ENCODE measurements around the gene CFAP46.

The CFAP46 gene

DNA sequence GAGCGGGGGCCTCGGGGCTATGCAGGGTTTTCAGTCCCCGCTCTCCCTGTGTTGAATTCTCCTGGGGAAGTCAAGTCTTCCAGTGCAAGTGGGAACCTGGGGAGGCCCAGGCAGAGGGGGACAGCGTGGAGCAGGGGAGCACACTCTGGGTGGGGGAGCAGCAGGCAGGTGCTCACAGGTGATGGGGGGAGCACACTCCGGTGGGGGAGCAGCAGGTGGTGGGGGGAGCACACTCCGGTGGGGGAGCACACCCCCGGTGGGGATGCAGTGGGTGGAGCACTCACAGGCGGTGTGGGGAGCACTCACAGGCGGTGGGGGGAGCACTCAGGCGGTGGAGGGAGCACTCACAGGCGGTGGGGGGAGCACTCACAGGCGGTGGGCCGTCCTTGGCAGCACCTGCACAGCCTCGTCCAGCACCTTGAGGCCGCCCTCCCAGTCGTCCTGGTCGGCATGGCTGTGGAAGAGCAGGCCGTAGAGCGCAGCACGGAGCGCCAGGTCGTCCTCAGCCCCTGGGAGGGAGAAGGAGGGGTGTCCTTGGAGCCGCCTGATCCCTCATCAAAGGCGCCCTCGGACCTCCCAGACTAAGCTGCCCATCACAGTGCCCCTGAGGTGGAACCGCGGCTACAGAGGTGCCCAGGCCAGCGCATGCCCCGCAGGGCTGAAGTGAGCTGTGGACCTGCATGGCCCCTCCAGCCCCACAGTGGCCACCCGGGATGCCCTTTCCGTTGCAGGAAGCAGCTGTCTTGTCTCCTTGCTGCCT lies 56.7 kb downstream of the CFAP46 start:
- TF ChIP-seq, protein P1, sequence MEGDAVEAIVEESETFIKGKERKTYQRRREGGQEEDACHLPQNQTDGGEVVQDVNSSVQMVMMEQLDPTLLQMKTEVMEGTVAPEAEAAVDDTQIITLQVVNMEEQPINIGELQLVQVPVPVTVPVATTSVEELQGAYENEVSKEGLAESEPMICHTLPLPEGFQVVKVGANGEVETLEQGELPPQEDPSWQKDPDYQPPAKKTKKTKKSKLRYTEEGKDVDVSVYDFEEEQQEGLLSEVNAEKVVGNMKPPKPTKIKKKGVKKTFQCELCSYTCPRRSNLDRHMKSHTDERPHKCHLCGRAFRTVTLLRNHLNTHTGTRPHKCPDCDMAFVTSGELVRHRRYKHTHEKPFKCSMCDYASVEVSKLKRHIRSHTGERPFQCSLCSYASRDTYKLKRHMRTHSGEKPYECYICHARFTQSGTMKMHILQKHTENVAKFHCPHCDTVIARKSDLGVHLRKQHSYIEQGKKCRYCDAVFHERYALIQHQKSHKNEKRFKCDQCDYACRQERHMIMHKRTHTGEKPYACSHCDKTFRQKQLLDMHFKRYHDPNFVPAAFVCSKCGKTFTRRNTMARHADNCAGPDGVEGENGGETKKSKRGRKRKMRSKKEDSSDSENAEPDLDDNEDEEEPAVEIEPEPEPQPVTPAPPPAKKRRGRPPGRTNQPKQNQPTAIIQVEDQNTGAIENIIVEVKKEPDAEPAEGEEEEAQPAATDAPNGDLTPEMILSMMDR (IDR thresholded peaks at IDR 0.05): no peak

DNA sequence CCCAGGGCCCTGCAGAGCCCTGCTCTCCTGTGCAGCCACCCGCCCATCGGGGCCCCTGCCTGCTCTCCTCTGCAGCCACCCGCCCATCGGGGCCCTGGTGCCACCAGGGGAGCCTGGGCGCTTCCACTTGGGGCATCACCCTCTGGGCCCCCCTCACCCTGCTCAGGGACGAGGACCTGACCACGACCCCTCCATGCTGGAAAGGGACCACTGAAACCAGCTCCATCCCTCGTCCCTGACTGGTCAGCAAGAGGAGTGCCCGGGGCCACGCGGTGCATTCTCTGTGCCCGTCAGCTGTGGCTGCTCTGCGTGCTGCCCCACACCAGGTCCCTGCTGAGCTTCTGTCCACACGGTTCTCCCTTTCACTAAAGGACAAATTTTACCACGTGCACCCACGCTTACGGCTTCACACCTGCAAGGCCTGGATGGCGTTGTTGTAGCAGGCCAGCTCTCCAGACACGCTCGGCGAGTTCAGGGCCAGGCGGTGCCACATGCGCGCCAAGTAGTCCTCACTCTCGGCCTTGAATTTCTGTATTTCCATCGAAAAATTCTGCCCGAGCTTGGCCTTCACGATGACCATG lies 57.6 kb downstream of the CFAP46 start:
- TF ChIP-seq, protein P1 (IDR thresholded peaks at IDR 0.05): no peak

DNA sequence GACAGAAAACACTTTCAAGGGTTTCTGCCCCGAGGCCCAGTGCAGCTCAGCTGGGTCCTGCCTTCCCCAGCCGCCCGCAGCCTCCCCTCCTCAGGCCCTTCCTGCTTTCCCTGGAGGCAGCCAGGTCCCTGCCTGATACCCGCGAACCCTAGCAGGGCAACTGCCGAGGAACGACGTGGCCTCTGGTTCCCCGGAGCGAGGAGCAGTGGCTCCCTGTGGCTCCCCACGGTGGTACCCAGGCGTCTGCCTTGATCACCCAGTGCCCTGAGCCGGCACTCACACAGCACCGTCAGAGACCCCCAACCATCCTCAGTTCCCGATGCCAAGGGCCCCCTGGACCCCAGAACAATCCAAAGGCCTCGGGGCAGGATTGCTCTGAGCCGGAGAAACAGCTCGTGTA lies 58.3 kb downstream of the CFAP46 start:
- TF ChIP-seq, protein P1 (IDR thresholded peaks at IDR 0.05): no peak

DNA sequence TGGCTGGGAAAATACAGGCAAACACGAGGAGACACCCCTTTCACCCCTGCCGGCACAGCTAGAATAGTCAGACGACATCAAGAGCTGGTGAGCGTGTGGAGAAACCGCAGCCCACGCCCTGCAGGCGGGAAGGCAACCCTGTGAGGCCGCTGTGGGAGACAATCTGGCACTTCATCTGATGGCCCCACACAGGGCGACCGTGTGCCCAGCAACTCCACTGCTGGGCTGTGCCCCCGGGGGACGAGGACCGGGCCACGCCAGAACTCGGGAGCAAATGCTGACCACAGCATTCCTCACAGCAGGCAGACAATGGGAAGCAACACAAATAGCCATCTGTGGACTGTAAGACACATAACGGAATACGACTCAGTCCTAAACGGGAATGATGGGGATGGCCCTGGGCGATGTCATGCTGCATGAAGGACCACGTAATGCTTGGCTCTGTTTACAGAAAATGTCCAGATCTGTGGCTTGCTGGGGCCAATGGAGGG lies 58.9 kb downstream of the CFAP46 start:
- TF ChIP-seq, protein P1 (IDR thresholded peaks at IDR 0.05): no peak

DNA sequence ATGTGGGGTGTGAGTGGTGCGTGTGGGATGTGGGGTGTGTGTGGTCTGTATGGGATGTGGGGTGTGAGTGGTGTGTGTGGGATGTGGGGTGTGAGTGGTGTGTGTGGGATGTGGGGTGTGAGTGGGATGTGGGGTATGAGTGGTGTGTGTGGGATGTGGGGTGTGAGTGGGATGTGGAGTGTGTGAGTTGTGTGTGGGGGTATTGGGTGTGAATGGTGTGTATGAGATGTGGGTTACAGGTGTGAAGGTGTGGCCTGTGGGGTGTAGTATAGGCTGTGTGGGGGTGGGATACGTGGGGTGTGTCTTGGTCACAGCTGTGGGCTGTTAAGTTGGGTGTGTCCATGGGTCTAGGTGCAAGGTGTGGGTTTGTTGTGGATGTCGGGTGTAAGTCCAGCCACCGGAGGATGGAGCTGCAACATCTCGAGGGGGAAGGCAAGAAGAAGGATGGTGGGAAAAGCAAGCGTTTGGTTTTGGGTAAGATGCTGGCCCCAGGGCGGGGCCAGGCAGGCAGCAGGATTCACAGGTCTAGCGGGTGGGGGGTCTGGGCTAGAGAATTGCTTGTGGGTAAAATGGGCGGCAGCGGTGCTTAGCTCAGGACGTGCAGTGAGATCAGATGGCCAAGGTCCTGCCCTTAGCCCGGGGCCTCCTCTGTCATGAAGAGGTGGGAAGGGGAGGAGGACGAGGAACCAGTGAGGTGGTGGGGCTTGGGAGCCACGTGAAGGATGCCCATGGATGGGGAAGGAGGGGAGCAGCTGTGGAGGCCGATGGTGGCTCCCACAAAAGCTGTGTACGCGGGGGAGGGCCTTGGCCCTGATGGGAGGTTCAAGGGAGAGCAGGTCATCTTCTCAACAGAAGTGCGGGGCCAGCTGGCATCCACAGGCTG lies 60.1 kb downstream of the CFAP46 start:
- TF ChIP-seq, protein P1 (IDR thresholded peaks at IDR 0.05): no peak

DNA sequence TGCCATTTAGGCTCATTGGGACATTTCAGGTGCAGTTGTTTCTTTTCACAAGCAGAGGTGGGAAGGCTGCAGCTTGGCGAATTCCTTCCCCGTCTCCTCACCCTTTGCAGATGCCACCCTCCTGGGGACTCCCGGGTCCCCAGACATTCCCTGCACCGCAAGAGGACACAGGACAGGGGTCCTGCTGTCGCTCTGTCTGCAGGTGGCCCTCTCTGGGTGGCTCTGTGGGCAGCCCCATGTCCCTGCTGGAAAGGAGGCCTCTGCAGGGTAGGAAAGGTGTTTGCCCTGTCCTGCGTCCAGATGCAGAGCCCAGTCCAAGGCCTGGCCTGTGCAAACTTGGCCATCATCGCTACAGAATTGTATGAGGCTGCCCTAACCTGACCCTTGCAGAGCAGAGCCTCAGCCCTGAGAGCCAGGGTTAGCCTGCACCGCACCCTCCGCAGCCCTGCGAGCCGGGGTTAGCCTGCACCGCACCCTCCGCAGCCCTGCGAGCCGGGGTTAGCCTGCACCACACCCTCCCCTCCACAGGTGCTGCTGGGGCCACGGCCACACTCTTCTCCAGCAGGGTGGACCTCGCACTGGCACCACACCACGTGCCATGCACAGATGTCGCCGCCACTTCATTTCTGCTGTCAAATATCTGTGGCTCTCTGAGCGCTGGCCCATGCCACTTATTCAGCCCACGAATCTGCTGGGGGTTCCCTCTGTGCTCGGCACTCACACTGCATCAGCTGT lies 61.0 kb downstream of the CFAP46 start:
- TF ChIP-seq, protein P1 (IDR thresholded peaks at IDR 0.05): no peak

Data from LNCAP (cell line).